IMR-90 (cell line): ENCODE measurements around the gene DHRS4. TPM values are rescaled to one million over a fixed set of nuclear protein-coding genes. Genes with fewer than 3 reads are reported as not detected.

Experiments
- ATAC-seq: fragments of 200-7000 bp; cut with Tn5 transposase; 2 replicates; pipeline ENCODE4 v1.9.1; 2020; ENCODE audit warnings: low read depth, mild to moderate bottlenecking, moderate library complexity
- BruUV-seq: library from RNA; stranded (reverse); fragments of 400-500 nt; replicated peaks from 2 replicates; lab custom pipeline; 2021; lab: Mats Ljungman, UMichigan
- CTCF ChIA-PET: fragments of 300-600 bp; formaldehyde crosslinking; extraction: SDS; loops from one replicate; lab custom pipeline; 2021; ENCODE audit warnings: antibody characterized with exemption; lab: Yijun Ruan, JAX
- POLR2A ChIA-PET: fragments of 300-600 bp; sonication (Branson Sonifier 250); formaldehyde crosslinking; loops from one replicate; lab custom pipeline; 2022; ENCODE audit warnings: antibody characterized with exemption; ENCODE audit not compliant: unreplicated experiment; lab: Charles Lee
- DNase-seq: peaks from one replicate; pipeline ENCODE4 v3.0.0; 2013
- H2AFZ ChIP-seq: replicated peaks from 2 replicates; pipeline ENCODE3; 2013; ENCODE audit warnings: low read length, mild to moderate bottlenecking; ENCODE audit not compliant: poor library complexity
- H2AK5ac ChIP-seq: 2 replicates; pipeline ENCODE4 v1.6.1; 2013; ENCODE audit warnings: low read depth, low read length, inconsistent platforms
- H2AK9ac ChIP-seq: replicated peaks from 2 replicates; pipeline ENCODE3; 2013; ENCODE audit warnings: mild to moderate bottlenecking, low read depth, low read length, moderate library complexity; ENCODE audit not compliant: poor library complexity
- H2BK120ac ChIP-seq: 2 replicates; pipeline ENCODE4 v1.6.1; 2013; ENCODE audit warnings: low read depth, low read length, inconsistent platforms
- H2BK15ac ChIP-seq: 3 replicates; pipeline ENCODE4 v1.6.1; 2013; ENCODE audit warnings: low read depth, low read length, inconsistent platforms
- H2BK20ac ChIP-seq: 2 replicates; pipeline ENCODE4 v1.6.1; 2013; ENCODE audit warnings: low read depth, mild to moderate bottlenecking, inconsistent platforms, low read length, moderate library complexity
- H2BK5ac ChIP-seq: 2 replicates; pipeline ENCODE4 v1.6.1; 2013; ENCODE audit warnings: mild to moderate bottlenecking, low read depth, low read length, inconsistent platforms; ENCODE audit not compliant: poor library complexity, severe bottlenecking
- H3K14ac ChIP-seq: replicated peaks from 2 replicates; pipeline ENCODE4 v1.6.1; 2013; ENCODE audit warnings: low read depth, low read length, inconsistent platforms
- H3K18ac ChIP-seq: 2 replicates; pipeline ENCODE4 v1.6.1; 2013; ENCODE audit warnings: low read depth, low read length, control low read depth
- H3K23ac ChIP-seq: 2 replicates; pipeline ENCODE4 v1.6.1; 2013; ENCODE audit warnings: low read depth, low read length, inconsistent platforms
- H3K27ac ChIP-seq: 2 replicates; pipeline ENCODE4 v1.5.1; 2013; ENCODE audit warnings: mild to moderate bottlenecking, control low read depth, low read length; ENCODE audit not compliant: insufficient read depth
- H3K27me3 ChIP-seq: 2 replicates; pipeline ENCODE4 v1.6.1; 2013; ENCODE audit warnings: low read length; ENCODE audit not compliant: control insufficient read depth, insufficient read depth
- H3K36me3 ChIP-seq: 2 replicates; pipeline ENCODE4 v1.6.1; 2013; ENCODE audit warnings: low read length, mixed read lengths; ENCODE audit not compliant: control insufficient read depth, insufficient read depth
- H3K4ac ChIP-seq: 2 replicates; pipeline ENCODE4 v1.6.1; 2013; ENCODE audit warnings: low read depth, low read length, inconsistent platforms
- H3K4me1 ChIP-seq: 2 replicates; pipeline ENCODE4 v1.6.1; 2013; ENCODE audit warnings: low read length, mixed read lengths; ENCODE audit not compliant: control insufficient read depth, insufficient read depth
- H3K4me2 ChIP-seq: 2 replicates; pipeline ENCODE4 v1.6.1; 2013; ENCODE audit warnings: low read depth, mild to moderate bottlenecking, control low read depth, low read length, moderate library complexity
- H3K4me3 ChIP-seq: 2 replicates; pipeline ENCODE4 v1.5.1; 2013; ENCODE audit warnings: low read depth, mild to moderate bottlenecking, control low read depth, low read length, moderate library complexity; ENCODE audit not compliant: insufficient read depth
- H3K56ac ChIP-seq: 2 replicates; pipeline ENCODE4 v1.6.1; 2013; ENCODE audit warnings: low read length, inconsistent platforms; ENCODE audit not compliant: insufficient read depth; ENCODE audit errors: extremely low read depth
- H3K79me1 ChIP-seq, 2 experiments: 2 replicates each; pipeline ENCODE4 v1.6.1; 2013; ENCODE audit warnings: low read length in 2 of 2, inconsistent platforms in 1 of 2, low read depth in 1 of 2
- H3K9ac ChIP-seq: 2 replicates; pipeline ENCODE4 v1.6.1; 2013; ENCODE audit warnings: low read depth, low read length, control low read depth
- H3K9me1 ChIP-seq: 2 replicates; pipeline ENCODE4 v1.6.1; 2013; ENCODE audit warnings: low read length, inconsistent platforms; ENCODE audit not compliant: insufficient read depth
- H3K9me3 ChIP-seq: 2 replicates; pipeline ENCODE4 v1.6.1; 2013; ENCODE audit warnings: low read length; ENCODE audit not compliant: control insufficient read depth, insufficient read depth
- H4K20me1 ChIP-seq: 2 replicates; pipeline ENCODE4 v1.6.1; 2013; ENCODE audit warnings: low read length, inconsistent platforms; ENCODE audit not compliant: insufficient read depth
- H4K5ac ChIP-seq: 2 replicates; pipeline ENCODE4 v1.6.1; 2013; ENCODE audit warnings: mild to moderate bottlenecking, low read depth, low read length, control low read depth
- H4K8ac ChIP-seq, 2 experiments: 2 replicates each; pipeline ENCODE4 v1.6.1; 2013; ENCODE audit warnings: low read depth in 2 of 2, low read length in 2 of 2, control low read depth in 1 of 2, inconsistent platforms in 1 of 2
- H4K91ac ChIP-seq: 2 replicates; pipeline ENCODE4 v1.6.1; 2013; ENCODE audit warnings: low read depth, low read length, inconsistent platforms; ENCODE audit not compliant: insufficient read depth
- CEBPB ChIP-seq: IDR thresholded peaks from 2 replicates; pipeline ENCODE4 v1.6.1; 2012; ENCODE audit warnings: low read depth, low read length, improper control_type of control experiment
- MAFK ChIP-seq: IDR thresholded peaks from 2 replicates; pipeline ENCODE4 v1.6.1; 2012; ENCODE audit warnings: low read depth, low read length, improper control_type of control experiment
- RCOR1 ChIP-seq: IDR thresholded peaks from 2 replicates; pipeline ENCODE4 v1.6.1; 2012; ENCODE audit warnings: mild to moderate bottlenecking, low read length, improper control_type of control experiment; ENCODE audit not compliant: insufficient replicate concordance
- WGBS, 2 experiments: methylation state at CpG; one replicate each; pipeline versions ENCODE4 v1.1.5 to v1.1.7; 2013; ENCODE audit warnings: missing lambda C conversion rate in 2 of 2; ENCODE audit not compliant: insufficient read length in 1 of 2; ENCODE audit errors: extremely low coverage in 2 of 2; 5-methylcytosine and 5-hydroxymethylcytosine counted together
- dilution Hi-C: fragments of 300-500 bp; cut with HindIII; formaldehyde crosslinking; loops from one replicate; pipeline ENCODE4 v1.14.3; 2018; ENCODE audit warnings: low sequenced_read_pairs; ENCODE audit not compliant: unreplicated experiment
- in situ Hi-C: fragments of 300-500 bp; cut with MboI; formaldehyde crosslinking; loops from 3 replicates; pipeline ENCODE4 v1.14.3; 2019; ENCODE audit warnings: low sequenced_read_pairs, inconsistent platforms, mixed read lengths
- intact Hi-C: fragments of 100-400 bp; cut with micrococcal nuclease; formaldehyde crosslinking; loops from 2 replicates; pipeline ENCODE4 v1.10.0; 2022
- polyA plus RNA-seq, 3 experiments: library from polyadenylated mRNA; depleted of rRNA; stranded (reverse); fragments of >200 nt; gene quantifications; 2 replicates each; pipeline ENCODE4 v1.2.3, GENCODE V29; 2012; ENCODE audit warnings: low replicate concordance in 1 of 3
- total RNA-seq: library from RNA; depleted of rRNA; stranded (reverse); fragments of >200 nt; gene quantifications from 2 replicates; pipeline ENCODE4 v1.2.3, GENCODE V29; 2012

The DHRS4 gene
- total and polyA plus RNA-seq, 2 of the 4 experiments (the other 2 are of a cell fraction): 43.2 to 51.8 TPM

- no peaks in the 10 kb centered on the region for H3K79me1 ChIP-seq
- intact Hi-C loops (no loop called here), in situ Hi-C loops (no loop called here), dilution Hi-C loops (no loop called here)
- no peak overlapping the region for H3K27ac ChIP-seq
- no peak overlapping the region for H3K9ac ChIP-seq
- no peak for TF ChIP-seq CEBPB
- no peak for TF ChIP-seq MAFK
- TF ChIP-seq RCOR1: no peak
- H2AK9ac ChIP-seq: no peak overlapping the region
- H3K14ac ChIP-seq: no peak overlapping the region
- no peak overlapping the region for H3K18ac ChIP-seq
- no peak for DNase-seq
- no peak overlapping the region for H4K8ac ChIP-seq
- BruUV-seq: no TSS peak
- H2BK120ac ChIP-seq: no peak overlapping the region
- H4K91ac ChIP-seq: no peak overlapping the region
- no peak for ATAC-seq
- no peak overlapping the region for H2AK5ac ChIP-seq
- H3K56ac ChIP-seq: no peak overlapping the region
- H2BK5ac ChIP-seq: no peak overlapping the region
- no peak overlapping the region for H2AFZ ChIP-seq
- no peaks in the 10 kb centered on the region for H3K9me1 ChIP-seq
- no CpG with 5 or more reads among the region's 1 CpG for WGBS, 2 experiments
- no peaks in the 10 kb centered on the region for H3K4me1 ChIP-seq
- H3K9me3 ChIP-seq: no peaks in the 10 kb centered on the region
- no peak overlapping the region for H2BK20ac ChIP-seq
- H3K4me2 ChIP-seq: no peak overlapping the region
- H3K27me3 ChIP-seq: peaks cover 4% of the 10 kb centered on the region
- no peak overlapping the region for H4K5ac ChIP-seq
- no peak overlapping the region for H3K23ac ChIP-seq
- CTCF ChIA-PET: interaction anchor here (0.7 to 2.4 kb wide), 2 partner anchors 12 to 290 kb away, joined by 4 to 9 read pairs; no protein-coding TSS in a partner anchor
- POLR2A ChIA-PET: no interaction called here
- no peaks in the 10 kb centered on the region for H3K36me3 ChIP-seq
- H3K4me3 ChIP-seq: no peak overlapping the region
- no peaks in the 10 kb centered on the region for H4K20me1 ChIP-seq
- H3K4ac ChIP-seq: no peak overlapping the region
- no peak overlapping the region for H2BK15ac ChIP-seq
Observed at GRCh38 chr14:23922545-23922944, 31.0 kb upstream of the DHRS4 start.
